Stimulated activated CD4-positive, alpha-beta T cell treated with anti-CD3 and anti-CD28 coated beads, TNF-alpha, amount 100 ng/mL, for 4 hours (primary cell): ENCODE data around the gene CBL.

Source experiments
- DNase-seq, 3 experiments: peaks; one replicate each; pipeline ENCODE4 v3.0.0-alpha.2; 2020; ENCODE audit warnings: low read depth in 3 of 3

The CBL gene

DNA sequence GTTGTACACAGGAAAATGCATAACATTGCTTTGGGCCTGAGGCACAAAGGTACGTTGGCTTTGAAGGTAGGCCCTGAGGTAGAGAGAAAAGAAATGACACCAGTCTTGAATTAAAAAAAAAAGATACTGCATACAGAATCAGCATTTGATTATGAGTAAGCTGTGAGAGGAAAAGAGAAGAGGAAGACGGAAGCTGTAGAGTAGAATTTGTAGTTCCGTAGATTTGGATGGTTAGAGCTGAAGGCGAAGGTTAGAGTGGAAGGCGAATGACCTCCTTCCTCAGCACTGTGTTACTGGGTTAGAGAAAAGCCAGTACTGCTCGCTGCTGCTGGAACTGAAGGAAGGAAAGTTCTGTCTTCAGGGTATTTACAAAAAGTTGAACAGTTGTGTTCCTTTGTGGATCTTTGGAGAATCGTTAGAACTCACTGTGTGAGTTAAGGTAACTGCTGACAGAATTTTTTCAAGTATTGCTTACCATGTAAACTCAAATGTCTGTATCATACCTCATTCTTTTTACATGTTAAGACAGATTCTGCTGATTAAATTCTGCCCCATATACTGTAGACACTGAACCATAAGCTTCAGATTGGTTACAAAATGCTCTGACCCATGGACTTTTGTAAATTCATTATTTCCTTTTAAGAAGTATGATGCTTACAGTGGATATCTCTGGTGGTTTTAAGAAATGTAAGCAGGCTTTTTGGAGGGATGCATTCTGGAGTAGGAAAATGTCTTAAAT, 60.5 kb downstream of the CBL start:
- DNase-seq = no peak

DNA sequence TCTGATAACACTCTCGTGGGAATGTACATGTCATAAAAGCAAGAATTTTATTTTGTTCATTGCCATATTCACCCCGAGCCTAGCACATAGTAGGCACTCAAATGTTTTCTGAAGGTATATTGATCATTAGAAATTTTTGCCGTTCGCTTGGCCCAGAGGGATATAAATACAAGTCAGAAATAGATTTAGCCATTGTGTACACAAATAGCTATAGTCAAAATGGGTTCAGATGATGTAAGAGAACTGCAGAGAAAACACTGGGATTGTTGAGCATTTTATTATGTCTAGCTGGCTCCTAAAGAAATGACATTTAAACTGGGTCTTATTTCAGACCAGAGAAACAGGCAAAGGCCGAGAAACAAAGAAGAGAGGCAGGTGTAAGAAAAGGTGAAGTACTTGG, 61.5 kb downstream of the CBL start:
- no peak for DNase-seq

DNA sequence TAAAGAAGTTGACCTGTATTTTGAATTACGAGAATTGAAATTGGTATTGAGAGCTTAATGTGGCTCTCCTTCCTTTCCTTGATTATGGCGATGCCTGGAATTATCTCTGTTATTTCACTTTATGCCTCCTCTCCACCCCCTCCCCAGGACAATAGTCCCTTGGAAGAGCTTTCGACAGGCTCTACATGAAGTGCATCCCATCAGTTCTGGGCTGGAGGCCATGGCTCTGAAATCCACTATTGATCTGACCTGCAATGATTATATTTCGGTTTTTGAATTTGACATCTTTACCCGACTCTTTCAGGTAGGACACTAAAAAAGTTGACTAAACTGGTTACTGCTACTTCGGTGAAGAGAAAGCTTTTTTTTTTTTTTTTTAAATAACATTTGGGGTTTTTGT, 67.6 kb downstream of the CBL start:
- DNase-seq = no peak

DNA sequence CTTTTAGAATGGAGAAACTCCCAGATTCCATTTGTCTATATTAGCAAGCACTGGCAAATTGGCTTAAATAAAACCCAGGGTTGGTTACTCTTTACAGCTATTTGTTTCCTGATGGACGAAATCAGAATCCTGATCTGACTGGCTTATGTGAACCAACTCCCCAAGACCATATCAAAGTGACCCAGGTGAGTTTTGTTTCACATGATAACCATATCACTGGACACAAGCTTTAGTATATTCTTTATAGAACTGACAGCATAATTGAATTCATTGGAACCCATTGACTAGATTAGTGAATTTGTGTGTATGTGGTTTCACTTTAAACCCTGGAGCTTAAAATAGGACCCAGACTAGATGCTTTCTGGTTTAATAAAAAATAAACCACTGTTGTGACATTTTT, 71.5 kb downstream of the CBL start:
- DNase-seq = no peak

DNA sequence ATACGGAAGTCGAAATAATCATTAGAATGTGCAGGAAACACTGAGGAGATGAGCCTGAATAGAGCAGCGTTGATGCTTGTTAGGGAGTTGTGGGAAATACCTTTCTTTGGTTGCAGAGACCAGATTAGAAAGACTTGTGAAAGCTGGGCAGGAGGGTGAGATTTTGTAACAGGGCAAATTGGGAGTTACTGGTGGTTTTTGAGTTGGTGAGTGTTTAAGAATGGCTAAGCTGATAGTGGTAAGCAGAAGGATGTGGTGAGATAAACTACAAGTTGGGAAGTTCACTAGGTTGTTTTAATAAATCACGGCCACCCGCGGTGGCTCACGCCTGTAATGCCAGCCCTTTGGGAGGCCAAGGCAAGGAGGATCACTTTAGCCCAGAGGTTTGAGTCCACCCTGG, 76.4 kb downstream of the CBL start:
- DNase-seq = no peak

DNA sequence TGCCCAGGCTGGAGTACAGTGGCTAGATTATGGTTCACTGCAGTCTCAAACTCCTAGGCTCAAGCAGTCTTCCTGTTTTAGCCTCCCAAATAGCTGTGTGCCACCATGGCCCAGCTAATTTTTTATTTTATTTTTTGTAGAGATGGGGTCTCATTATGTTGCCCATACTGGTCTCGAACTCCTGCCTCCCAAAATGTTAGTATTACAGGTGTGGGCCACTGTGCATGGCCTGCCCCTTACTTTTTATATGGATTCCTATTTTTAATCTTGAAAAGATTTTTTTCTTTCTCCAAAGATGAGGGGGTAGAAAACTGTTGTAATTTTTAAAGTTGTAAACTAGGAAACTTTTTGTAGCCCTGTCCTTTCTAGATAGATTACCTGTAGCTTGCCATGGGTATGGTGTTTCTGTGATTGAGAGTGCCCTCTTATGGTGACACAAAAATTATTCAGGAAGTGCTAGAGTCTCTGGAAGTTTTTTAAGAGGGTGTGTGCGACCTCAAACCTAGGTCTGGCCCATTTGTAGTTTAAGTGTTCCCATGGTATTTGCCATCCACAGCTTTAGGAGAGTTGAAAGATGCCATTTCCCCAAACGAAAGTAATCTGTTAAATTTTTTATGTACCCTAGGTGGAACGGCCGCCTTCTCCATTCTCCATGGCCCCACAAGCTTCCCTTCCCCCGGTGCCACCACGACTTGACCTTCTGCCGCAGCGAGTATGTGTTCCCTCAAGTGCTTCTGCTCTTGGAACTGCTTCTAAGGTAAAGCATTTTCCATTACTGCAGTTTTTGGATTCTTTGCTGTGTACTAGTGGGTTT, 78.4 kb downstream of the CBL start:
- no peak for DNase-seq

DNA sequence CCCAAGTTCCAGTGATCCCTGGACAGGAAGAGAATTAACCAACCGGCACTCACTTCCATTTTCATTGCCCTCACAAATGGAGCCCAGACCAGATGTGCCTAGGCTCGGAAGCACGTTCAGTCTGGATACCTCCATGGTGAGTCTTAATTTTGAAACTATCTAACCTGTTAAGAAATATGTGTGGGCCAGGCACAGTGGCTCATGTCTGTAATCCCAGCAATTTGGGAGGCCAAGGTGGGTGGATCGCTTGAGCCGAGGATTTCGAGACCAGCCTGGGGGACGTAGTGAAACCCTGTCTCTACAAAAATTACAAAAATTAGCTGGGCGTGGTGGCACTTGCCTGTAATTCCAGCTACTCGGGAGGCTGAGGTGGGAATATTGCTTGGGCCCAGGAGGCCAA, 79.3 kb downstream of the CBL start:
- no peak for DNase-seq

DNA sequence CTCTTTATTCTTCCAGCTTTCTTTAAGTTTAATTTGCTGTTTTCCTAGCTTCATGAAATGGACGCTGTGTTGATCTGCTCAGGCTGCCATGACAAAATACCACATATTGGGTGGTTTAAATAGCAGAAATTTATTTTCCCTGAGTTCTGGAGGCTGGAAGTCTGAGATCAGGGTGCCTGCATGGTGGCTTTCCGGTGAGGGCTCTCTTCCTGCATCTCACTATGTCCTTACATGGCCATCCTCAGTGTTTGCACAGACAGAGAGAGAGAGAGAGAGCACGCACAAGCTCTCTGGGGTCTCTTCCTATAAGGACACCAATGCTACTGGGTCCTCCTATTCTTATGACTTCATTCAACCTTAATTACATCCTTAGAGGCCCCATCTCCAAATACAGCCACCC, 82.1 kb downstream of the CBL start:
- no peak for DNase-seq

DNA sequence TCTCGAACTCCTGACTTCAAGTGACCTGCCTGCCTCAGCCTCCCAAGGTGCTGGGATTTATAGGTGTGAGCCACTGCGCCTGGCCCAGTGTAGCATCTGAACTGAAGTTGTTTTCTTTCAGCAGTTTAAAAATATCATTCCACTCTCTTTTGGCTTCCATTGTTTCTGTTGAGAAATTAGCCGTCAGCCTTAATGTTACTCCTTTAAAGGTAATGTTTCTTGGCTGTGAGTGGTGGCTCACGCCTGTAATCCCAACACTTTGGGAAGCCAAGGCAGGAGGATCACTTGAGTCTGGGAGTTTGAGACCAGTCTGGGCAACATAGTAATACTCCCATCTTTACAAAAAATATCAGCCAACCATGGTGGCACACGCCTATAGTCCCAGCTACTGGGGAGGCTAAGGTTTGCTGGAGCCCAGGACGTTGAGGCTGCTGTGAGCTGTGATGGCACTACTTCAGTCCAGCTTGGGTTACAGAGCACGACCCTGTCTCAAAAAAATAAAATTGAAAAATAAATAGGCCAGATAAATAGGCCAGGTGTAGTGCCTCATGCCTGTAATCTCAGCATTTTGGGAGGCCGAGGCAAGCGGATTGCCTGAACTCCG, 84.9 kb downstream of the CBL start:
- DNase-seq = no peak

DNA sequence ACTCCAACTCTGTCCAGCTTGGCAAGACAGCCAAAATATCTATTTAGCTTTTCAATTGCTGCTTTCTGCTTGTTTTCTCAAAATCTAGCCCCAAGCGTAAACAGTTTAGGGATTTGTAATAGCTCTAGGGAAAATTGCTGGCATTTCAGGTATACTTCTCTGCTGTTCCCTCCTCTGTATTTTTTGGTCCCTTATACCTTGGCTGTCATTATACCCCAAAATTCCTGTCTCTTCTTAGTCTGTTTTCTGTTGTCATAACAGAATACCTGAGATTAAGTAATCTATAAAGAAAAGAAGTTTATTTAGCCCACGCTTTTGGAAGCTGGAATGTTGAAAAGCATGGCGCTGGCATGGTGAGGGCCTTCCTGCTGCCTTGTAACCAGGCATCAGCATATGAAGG, 87.3 kb downstream of the CBL start:
- no peak for DNase-seq

DNA sequence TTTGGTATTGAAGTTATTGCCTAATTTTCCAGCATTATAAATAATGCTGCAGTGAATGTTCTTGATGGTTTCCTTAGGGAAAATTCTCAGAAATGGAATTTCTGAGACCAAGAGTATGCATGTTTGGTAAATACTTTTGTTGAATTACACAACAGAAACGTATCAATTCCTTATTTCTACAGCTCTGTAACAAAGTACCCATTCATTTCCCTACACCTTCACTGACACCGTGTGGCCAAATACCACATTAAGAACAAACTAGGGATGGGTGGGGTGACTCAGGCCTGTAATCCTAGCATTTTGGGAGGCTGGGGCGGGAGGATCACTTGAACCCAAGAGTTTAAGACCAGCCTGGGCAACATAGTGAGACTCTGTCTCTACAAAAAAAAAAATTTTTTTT, 89.0 kb downstream of the CBL start:
- no peak for DNase-seq

DNA sequence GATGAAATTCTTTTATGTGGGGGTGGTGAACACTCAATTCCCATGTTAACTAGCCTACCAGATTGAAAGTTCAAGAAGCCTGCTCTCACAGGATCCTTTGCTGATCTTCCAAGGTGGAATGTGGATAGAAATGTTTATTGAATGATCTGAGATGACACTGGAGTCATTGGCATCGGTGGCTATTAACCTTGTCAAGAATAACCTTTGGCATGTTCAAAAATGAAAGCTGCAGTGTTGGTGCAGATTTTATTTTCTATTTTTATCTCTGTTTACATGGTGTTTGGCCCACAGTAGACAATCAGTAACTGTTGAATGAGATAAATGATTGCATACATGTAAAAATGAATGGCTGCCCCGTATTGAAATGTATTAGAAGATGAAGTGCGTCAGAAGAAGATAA, 91.8 kb downstream of the CBL start:
- DNase-seq = no peak

DNA sequence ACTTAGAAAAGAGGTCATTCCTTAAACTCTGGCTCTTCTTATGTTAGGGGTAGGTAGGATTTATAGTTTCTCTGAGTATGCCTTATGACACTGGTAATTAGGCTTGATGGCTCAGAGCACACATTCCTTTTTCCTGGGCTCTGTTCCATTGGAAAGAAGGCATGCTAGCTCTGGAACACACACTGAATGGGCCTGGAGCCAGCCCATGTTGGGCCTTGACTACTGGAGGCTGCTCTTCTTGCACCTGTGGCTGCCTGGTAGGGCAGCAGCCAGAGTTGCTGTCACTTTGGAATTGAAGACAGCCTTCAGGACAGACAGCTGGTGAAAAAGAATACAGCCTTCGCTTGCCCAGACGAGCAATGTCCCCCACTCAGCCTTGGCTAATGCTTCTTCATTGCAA, 92.6 kb downstream of the CBL start:
- DNase-seq = no peak

DNA sequence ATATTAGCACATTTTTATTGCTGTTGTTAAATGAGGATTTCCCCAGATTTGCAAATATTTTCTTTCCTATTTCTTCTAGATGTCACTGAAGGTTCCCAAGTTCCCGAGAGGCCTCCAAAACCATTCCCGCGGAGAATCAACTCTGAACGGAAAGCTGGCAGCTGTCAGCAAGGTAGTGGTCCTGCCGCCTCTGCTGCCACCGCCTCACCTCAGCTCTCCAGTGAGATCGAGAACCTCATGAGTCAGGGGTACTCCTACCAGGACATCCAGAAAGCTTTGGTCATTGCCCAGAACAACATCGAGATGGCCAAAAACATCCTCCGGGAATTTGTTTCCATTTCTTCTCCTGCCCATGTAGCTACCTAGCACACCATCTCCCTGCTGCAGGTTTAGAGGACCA, 93.3 kb downstream of the CBL start:
- DNase-seq = no peak

DNA sequence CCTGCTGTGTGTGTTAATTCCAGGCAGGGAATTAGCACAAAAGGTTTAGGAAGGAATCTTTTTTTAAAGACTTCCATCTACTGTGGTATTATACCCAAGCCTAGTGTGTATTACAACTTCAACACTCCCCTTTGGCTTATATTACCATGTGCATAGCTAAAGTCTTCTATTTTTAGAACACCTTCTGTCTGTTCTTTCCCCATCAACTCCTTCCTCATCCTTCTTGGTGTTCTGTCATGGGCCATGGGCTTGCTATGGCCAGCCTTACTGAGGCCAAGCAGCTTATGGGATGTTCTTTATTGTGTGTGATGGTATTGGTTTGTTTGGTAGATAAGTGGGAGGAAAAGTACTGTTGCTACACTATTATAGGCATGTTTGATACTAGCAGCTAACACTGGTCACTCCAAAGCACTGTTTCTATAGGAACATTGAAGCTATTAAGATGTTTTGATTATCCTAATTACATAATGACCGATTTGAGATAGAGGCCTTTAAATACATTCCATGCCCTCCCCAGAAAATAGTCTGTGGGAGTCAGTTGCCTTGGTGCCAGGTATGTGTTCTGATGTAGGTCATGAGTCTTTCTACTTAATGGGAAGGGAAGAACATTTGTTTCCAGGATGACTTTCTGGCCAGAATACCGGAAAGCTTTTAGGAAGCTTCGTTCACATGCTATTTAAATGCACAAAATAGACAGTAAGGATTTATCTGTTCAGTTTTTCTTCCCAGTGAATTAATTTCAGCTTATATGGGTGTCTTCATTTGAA, 94.2 kb downstream of the CBL start:
- DNase-seq = no peak

DNA sequence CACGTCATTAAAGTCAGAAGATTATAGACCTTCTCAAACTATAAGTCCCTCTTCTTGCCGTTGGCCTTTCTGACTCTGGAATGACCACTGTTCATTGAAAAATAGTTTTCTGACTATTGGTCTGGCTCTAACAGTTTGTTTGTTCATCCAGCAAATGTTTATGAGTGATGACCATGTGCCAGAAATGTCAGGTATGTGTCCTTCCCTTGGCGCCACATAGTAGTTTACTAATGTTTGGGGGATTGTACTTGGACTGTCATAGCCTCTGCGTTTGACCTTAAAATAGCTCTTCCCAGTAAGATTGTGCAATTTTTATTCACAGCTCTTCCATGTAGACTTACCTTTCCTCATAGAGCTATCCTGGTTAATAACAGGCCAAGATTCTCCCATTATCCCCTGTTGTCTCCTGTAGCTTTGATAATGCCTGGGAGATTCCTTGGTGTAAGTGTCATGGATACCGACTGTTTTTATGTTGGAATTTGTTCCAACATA, 97.1 kb downstream of the CBL start:
- DNase-seq = no peak

DNA sequence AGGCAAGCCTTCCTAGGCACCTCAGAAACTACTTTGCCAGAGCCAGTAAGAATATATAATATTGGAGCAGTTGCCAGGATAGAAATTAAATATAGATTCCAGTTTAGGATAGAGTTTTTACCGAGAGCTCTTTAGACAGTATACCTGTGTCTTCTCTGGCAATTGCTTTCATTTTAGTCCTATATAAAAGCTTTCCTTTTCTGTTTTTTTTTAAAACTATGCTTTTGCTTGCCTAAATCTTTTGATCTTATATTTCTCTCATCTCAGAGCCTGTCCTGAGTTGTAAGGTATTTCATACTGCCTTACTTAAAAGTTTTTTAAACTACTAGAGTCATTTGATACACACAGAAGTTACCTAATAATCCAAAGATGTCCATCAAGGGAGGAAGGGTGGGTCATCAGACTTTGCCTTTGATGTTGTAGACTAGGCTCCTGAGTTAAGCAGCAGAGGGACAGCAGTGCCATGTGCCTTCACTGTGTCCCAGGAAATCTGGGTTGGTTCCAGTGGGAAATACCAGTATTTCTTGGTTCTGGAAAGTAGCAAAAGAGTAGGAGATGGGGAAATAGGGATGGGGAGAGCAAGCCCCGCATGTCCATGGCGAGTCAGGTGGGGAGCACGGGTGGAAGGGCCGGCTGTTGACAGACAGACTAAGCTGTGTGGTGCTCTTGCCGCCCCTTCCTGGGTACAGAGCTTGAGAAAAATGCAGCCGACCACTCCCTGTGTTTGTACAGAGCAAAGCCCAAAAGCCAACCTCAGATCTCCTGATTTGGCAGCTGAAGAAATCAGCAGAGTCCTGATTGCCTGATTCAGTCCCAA, 99.6 kb downstream of the CBL start:
- no peak for DNase-seq

DNA sequence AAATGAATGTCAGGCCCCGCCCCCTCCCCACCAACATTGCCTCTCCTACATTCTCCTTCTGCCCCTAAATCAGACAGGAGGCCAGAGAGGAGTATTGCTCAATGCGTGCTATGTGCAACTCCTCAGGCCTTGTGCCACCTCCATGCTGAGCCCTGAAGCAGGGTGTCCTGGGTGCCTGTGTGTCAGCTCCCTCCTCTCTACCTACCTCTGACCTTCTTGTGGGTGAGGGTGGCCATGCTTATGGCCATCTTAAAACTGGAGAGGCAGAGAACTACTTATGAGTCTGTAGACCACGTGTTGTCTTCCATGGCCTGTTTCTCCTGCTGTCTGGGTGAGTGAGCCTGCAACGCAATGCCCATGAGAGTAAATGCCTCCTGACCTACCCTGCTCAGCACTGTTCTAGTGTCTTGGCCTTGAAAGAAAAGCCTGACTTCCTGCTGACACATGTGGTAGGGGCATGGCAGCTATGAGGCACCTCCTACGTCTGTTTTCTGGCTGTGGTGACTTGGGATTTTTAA, 100.3 kb downstream of the CBL start:
- no peak for DNase-seq

DNA sequence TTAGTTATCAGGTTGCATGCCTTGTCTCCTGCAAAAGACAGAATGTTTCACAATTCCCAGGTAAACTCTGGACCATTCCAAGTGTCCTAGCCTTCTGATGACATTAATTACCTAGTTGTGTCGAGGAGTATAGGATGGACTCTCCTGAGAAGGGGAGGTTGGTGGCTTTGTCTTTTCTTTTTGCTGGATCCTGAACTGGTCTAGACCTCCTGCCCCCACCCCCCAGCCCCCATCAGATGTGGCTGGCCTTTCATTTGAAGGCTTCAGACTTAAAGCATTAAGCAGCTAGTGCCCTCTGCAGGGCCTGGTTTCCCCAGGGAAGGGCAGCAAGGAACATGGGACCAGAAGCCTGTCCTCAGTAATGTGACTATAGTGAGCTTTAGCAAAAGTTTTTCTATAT, 101.1 kb downstream of the CBL start:
- no peak for DNase-seq

DNA sequence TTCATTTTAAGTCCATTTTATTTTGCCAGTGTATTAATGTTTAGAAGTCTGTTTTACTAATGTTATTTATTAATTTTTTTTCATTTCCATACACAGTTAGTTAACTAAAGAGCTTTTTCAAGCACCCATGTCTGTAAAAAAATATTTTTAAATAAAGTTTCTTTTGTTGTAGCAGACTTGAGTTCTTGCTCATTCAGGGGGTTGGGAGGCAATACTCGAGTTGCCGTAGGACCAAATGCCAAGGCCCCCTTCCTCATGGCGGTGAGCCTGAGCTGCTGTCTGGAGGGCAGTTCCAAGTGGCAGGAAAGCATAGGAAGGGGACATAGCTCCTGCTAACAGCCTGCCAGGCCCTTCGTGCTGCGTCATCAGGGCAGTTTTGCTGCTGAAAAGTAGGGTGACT, 101.8 kb downstream of the CBL start:
- DNase-seq = no peak

DNA sequence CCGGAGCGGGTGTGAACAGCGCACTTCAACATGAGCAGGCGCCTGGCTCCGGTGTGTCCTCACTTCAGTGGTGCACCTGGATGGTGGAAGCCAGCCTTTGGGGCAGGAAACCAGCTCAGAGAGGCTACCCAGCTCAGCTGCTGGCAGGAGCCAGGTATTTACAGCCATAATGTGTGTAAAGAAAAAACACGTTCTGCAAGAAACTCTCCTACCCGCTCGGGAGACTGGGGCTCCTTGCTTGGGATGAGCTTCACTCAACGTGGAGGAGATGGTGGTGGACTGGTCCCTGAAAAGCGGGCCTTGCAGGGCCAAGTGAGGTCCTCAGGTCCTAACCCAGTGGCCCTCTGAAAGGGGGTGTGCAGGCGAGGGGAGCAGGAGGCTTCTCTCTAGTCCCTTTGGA, 103.3 kb downstream of the CBL start:
- DNase-seq = no peak
